Measurements from ENCODE around the gene NT5DC3. TPM values are rescaled to one million over a fixed set of nuclear protein-coding genes. Genes with fewer than 3 reads are reported as not detected.

Gene NT5DC3
- total and polyA plus RNA-seq, 4 donors: 3.6 to 104 (median 26.2) TPM

- H3K4me3 ChIP-seq (ENCODE audit: low read length in 2 of 2): no peak overlapping the region
- WGBS, 2 donors: 67 to 71% methylated on average over 11 of the region's 11 CpGs
- intact Hi-C loops (cut with DNase I): no loop called here
- peak overlapping the region; percentile 17 to 76 for H3K27ac ChIP-seq (ENCODE audit: low read depth in 1 of 2, low read length in 2 of 2)
- peaks cover 0 to 3% of the 10 kb centered on the region in 2 donors for H3K36me3 ChIP-seq (ENCODE audit: control insufficient read depth in 1 of 2, insufficient read depth in 2 of 2, low read length in 1 of 2)
- no peaks in the 10 kb centered on the region for H3K27me3 ChIP-seq (ENCODE audit: control insufficient read depth in 1 of 2, insufficient read depth in 2 of 2, low read length in 1 of 2)
- no peak for DNase-seq
- H3K9me3 ChIP-seq (ENCODE audit: control insufficient read depth, low read length): no peaks in the 10 kb centered on the region
- no peak for ATAC-seq (ENCODE audit: low FRiP score)
- peaks cover 0 to 8% of the 10 kb centered on the region in 2 donors for H3K4me1 ChIP-seq (ENCODE audit: control insufficient read depth in 1 of 2, insufficient read depth in 2 of 2, low read length in 2 of 2)
These were observed 8.7 kb downstream of the NT5DC3 start for GRCh38 chr12:103832048-103832997.

- peaks cover 0 to 3% of the 10 kb centered on the region in 2 donors for H3K36me3 ChIP-seq (ENCODE audit: control insufficient read depth in 1 of 2, insufficient read depth in 2 of 2, low read length in 1 of 2)
- no peaks in the 10 kb centered on the region for H3K27me3 ChIP-seq (ENCODE audit: control insufficient read depth in 1 of 2, insufficient read depth in 2 of 2, low read length in 1 of 2)
- no peak for ATAC-seq (ENCODE audit: low FRiP score)
- no peak overlapping the region for H3K4me3 ChIP-seq (ENCODE audit: low read length in 2 of 2)
- H3K27ac ChIP-seq (ENCODE audit: low read depth in 1 of 2, low read length in 2 of 2): no peak overlapping the region
- 95 to 97% methylated on average over 2 of the region's 2 CpGs for WGBS, 2 donors
- H3K4me1 ChIP-seq (ENCODE audit: control insufficient read depth in 1 of 2, insufficient read depth in 2 of 2, low read length in 2 of 2): peaks cover 0 to 8% of the 10 kb centered on the region in 2 donors
- intact Hi-C loops (cut with DNase I): no loop called here
- no peaks in the 10 kb centered on the region for H3K9me3 ChIP-seq (ENCODE audit: control insufficient read depth, low read length)
- DNase-seq: no peak
These were observed 10.2 kb downstream of the NT5DC3 start for GRCh38 chr12:103830730-103831320.

- H3K9me3 ChIP-seq (ENCODE audit: control insufficient read depth, low read length): no peaks in the 10 kb centered on the region
- H3K27me3 ChIP-seq (ENCODE audit: control insufficient read depth in 1 of 2, insufficient read depth in 2 of 2, low read length in 1 of 2): no peaks in the 10 kb centered on the region
- H3K36me3 ChIP-seq (ENCODE audit: control insufficient read depth in 1 of 2, insufficient read depth in 2 of 2, low read length in 1 of 2): no peaks in the 10 kb centered on the region
- no peak for DNase-seq
- H3K4me3 ChIP-seq (ENCODE audit: low read length in 2 of 2): no peak overlapping the region
- peaks cover 1 to 8% of the 10 kb centered on the region in 2 donors for H3K4me1 ChIP-seq (ENCODE audit: control insufficient read depth in 1 of 2, insufficient read depth in 2 of 2, low read length in 2 of 2)
- no peak overlapping the region for H3K27ac ChIP-seq (ENCODE audit: low read depth in 1 of 2, low read length in 2 of 2)
- ATAC-seq (ENCODE audit: low FRiP score): no peak
- intact Hi-C loops (cut with DNase I): no loop called here
- WGBS, 2 donors: 97 to 98% methylated on average over 5 of the region's 5 CpGs
These were observed 10.9 kb downstream of the NT5DC3 start for GRCh38 chr12:103830025-103830725.

GRCh38 chr12:103829092-103829491 lies 11.9 kb downstream of the NT5DC3 start:
- Histone ChIP-seq H3K36me3 (ENCODE audit: control insufficient read depth in 1 of 2, insufficient read depth in 2 of 2, low read length in 1 of 2) (no peaks in the 10 kb centered on the region), H3K27ac (ENCODE audit: low read depth in 1 of 2, low read length in 2 of 2) (no peak overlapping the region), H3K9me3 (ENCODE audit: control insufficient read depth, low read length) (no peaks in the 10 kb centered on the region), H3K4me3 (ENCODE audit: low read length in 2 of 2) (no peak overlapping the region), H3K4me1 (ENCODE audit: control insufficient read depth in 1 of 2, insufficient read depth in 2 of 2, low read length in 2 of 2) (peaks cover 1 to 8% of the 10 kb centered on the region in 2 donors), H3K27me3 (ENCODE audit: control insufficient read depth in 1 of 2, insufficient read depth in 2 of 2, low read length in 1 of 2) (no peaks in the 10 kb centered on the region)
- DNase-seq: no peak
- ATAC-seq (ENCODE audit: low FRiP score): no peak
- intact Hi-C loops (cut with DNase I): no loop called here

GRCh38 chr12:103827911-103828391 lies 13.1 kb downstream of the NT5DC3 start:
- intact Hi-C loops (cut with DNase I): no loop called here
- Histone ChIP-seq H3K4me3 (ENCODE audit: low read length in 2 of 2) (no peak overlapping the region), H3K27me3 (ENCODE audit: control insufficient read depth in 1 of 2, insufficient read depth in 2 of 2, low read length in 1 of 2) (no peaks in the 10 kb centered on the region), H3K36me3 (ENCODE audit: control insufficient read depth in 1 of 2, insufficient read depth in 2 of 2, low read length in 1 of 2) (no peaks in the 10 kb centered on the region), H3K9me3 (ENCODE audit: control insufficient read depth, low read length) (no peaks in the 10 kb centered on the region), H3K4me1 (ENCODE audit: control insufficient read depth in 1 of 2, insufficient read depth in 2 of 2, low read length in 2 of 2) (peaks cover 3 to 8% of the 10 kb centered on the region in 2 donors), H3K27ac (ENCODE audit: low read depth in 1 of 2, low read length in 2 of 2) (no peak overlapping the region)
- 41 to 48% methylated on average over 2 of the region's 2 CpGs for whole genome bisulfite sequencing, 2 donors
- no peak for ATAC-seq (ENCODE audit: low FRiP score)
- no peak for DNase-seq

- DNase-seq: no peak
These were observed 16.2 kb downstream of the NT5DC3 start for GRCh38 chr12:103824845-103825244.

GRCh38 chr12:103824290-103824689 lies 16.7 kb downstream of the NT5DC3 start:
- Histone ChIP-seq H3K4me3 (ENCODE audit: low read length in 2 of 2) (no peak overlapping the region), H3K4me1 (ENCODE audit: control insufficient read depth in 1 of 2, insufficient read depth in 2 of 2, low read length in 2 of 2) (peaks cover 7 to 8% of the 10 kb centered on the region in 2 donors), H3K36me3 (ENCODE audit: control insufficient read depth in 1 of 2, insufficient read depth in 2 of 2, low read length in 1 of 2) (peaks cover 0 to 4% of the 10 kb centered on the region in 2 donors), H3K27ac (ENCODE audit: low read depth in 1 of 2, low read length in 2 of 2) (no peak overlapping the region), H3K9me3 (ENCODE audit: control insufficient read depth, low read length) (no peaks in the 10 kb centered on the region), H3K27me3 (ENCODE audit: control insufficient read depth in 1 of 2, insufficient read depth in 2 of 2, low read length in 1 of 2) (no peaks in the 10 kb centered on the region)
- ATAC-seq (ENCODE audit: low FRiP score) (no peak), DNase-seq (no peak)
- 93 to 94% methylated on average over 3 of the region's 3 CpGs for WGBS, 2 donors
- intact Hi-C loops (cut with DNase I): no loop called here

More at GRCh38 chr12:103824845-103825244, 16.2 kb downstream of the NT5DC3 start:
- H3K27me3 ChIP-seq (ENCODE audit: control insufficient read depth in 1 of 2, insufficient read depth in 2 of 2, low read length in 1 of 2): no peaks in the 10 kb centered on the region
- peaks cover 5 to 6% of the 10 kb centered on the region in 2 donors for H3K4me1 ChIP-seq (ENCODE audit: control insufficient read depth in 1 of 2, insufficient read depth in 2 of 2, low read length in 2 of 2)
- H3K36me3 ChIP-seq (ENCODE audit: control insufficient read depth in 1 of 2, insufficient read depth in 2 of 2, low read length in 1 of 2): peaks cover 0 to 1% of the 10 kb centered on the region in 2 donors
- H3K27ac ChIP-seq (ENCODE audit: low read depth in 1 of 2, low read length in 2 of 2): no peak overlapping the region
- no peak for ATAC-seq (ENCODE audit: low FRiP score)
- no peaks in the 10 kb centered on the region for H3K9me3 ChIP-seq (ENCODE audit: control insufficient read depth, low read length)
- no peak overlapping the region for H3K4me3 ChIP-seq (ENCODE audit: low read length in 2 of 2)
- WGBS, 2 donors: 14 to 29% methylated on average over 3 of the region's 3 CpGs
- intact Hi-C loops (cut with DNase I): no loop called here

GRCh38 chr12:103823871-103824270 lies 17.2 kb downstream of the NT5DC3 start:
- no peak overlapping the region for H3K27ac ChIP-seq (ENCODE audit: low read depth in 1 of 2, low read length in 2 of 2)
- peaks cover 7 to 8% of the 10 kb centered on the region in 2 donors for H3K4me1 ChIP-seq (ENCODE audit: control insufficient read depth in 1 of 2, insufficient read depth in 2 of 2, low read length in 2 of 2)
- H3K36me3 ChIP-seq (ENCODE audit: control insufficient read depth in 1 of 2, insufficient read depth in 2 of 2, low read length in 1 of 2): peaks cover 0 to 4% of the 10 kb centered on the region in 2 donors
- no peaks in the 10 kb centered on the region for H3K27me3 ChIP-seq (ENCODE audit: control insufficient read depth in 1 of 2, insufficient read depth in 2 of 2, low read length in 1 of 2)
- no peak for ATAC-seq (ENCODE audit: low FRiP score)
- DNase-seq: no peak
- no peaks in the 10 kb centered on the region for H3K9me3 ChIP-seq (ENCODE audit: control insufficient read depth, low read length)
- H3K4me3 ChIP-seq (ENCODE audit: low read length in 2 of 2): no peak overlapping the region
- intact Hi-C loops (cut with DNase I): no loop called here
